Suprapubic skin (tissue), 3 donors: ENCODE measurements around the gene SCP2.

ENCODE experiments used
- EP300 ChIP-seq: sonication (generic); formaldehyde crosslinking; IDR thresholded peaks from one replicate; pipeline ENCODE4 v1.6.1; 2017; ENCODE audit warnings: antibody characterized with exemption
- TF ChIP-seq, protein P1 (sequence below), 2 donors: fragments of 200-600 bp in 1 of 2; fragments of 450-650 bp in 1 of 2; sonication (generic) in 1 of 2; IDR thresholded peaks; one replicate each; pipeline ENCODE4 v1.5.1; 2016 to 2019; ENCODE audit warnings: antibody characterized with exemption in 2 of 2, mild to moderate bottlenecking in 1 of 2, moderate library complexity in 1 of 2

- TF ChIP-seq, protein P1, sequence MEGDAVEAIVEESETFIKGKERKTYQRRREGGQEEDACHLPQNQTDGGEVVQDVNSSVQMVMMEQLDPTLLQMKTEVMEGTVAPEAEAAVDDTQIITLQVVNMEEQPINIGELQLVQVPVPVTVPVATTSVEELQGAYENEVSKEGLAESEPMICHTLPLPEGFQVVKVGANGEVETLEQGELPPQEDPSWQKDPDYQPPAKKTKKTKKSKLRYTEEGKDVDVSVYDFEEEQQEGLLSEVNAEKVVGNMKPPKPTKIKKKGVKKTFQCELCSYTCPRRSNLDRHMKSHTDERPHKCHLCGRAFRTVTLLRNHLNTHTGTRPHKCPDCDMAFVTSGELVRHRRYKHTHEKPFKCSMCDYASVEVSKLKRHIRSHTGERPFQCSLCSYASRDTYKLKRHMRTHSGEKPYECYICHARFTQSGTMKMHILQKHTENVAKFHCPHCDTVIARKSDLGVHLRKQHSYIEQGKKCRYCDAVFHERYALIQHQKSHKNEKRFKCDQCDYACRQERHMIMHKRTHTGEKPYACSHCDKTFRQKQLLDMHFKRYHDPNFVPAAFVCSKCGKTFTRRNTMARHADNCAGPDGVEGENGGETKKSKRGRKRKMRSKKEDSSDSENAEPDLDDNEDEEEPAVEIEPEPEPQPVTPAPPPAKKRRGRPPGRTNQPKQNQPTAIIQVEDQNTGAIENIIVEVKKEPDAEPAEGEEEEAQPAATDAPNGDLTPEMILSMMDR (IDR thresholded peaks at IDR 0.05) = no peak
- TF ChIP-seq EP300 = no peak
Measured at GRCh38 chr1:52916241-52916975, 10.7 kb upstream of the SCP2 start.
